NOMO-1 (cell line): ENCODE measurements around the gene SYNGR2.

Experiments
- DNase-seq, 2 experiments: peaks; one replicate each; lab custom pipeline; 2025; ENCODE audit not compliant: unreplicated experiment in 2 of 2; lab: John Stamatoyannopoulos, UW

Gene SYNGR2

GRCh38 chr17:78168242-78168902 lies at the start of gene SYNGR2:
SYNGR2 (plus strand) TSS chr17:78168581; CDS start chr17:78168617, 36 bp downstream.
- peak; percentile 79 to 92 for DNase-seq

GRCh38 chr17:78118801-78119241 lies 49.6 kb upstream of the SYNGR2 start:
- no peak for DNase-seq

GRCh38 chr17:78120537-78120936 lies 47.8 kb upstream of the SYNGR2 start:
- no peak for DNase-seq

- DNase-seq: no peak
These were observed 47.2 kb upstream of the SYNGR2 start for GRCh38 chr17:78120971-78121800.

GRCh38 chr17:78121801-78122215 lies 46.6 kb upstream of the SYNGR2 start:
- no peak for DNase-seq

GRCh38 chr17:78122216-78122930 lies 46.0 kb upstream of the SYNGR2 start:
- no peak for DNase-seq

GRCh38 chr17:78122931-78123249 lies 45.5 kb upstream of the SYNGR2 start:
- no peak for DNase-seq

GRCh38 chr17:78123258-78123929 lies 45.0 kb upstream of the SYNGR2 start:
- DNase-seq: no peak

- peak; percentile 87 to 90 for DNase-seq
These were observed 44.1 kb upstream of the SYNGR2 start for GRCh38 chr17:78124081-78124835.

GRCh38 chr17:78124836-78125137 lies 43.6 kb upstream of the SYNGR2 start:
- DNase-seq: no peak

GRCh38 chr17:78125138-78125913 lies 43.1 kb upstream of the SYNGR2 start:
- DNase-seq: no peak

GRCh38 chr17:78125976-78126894 lies 42.1 kb upstream of the SYNGR2 start:
- no peak for DNase-seq

GRCh38 chr17:78126895-78127238 lies 41.5 kb upstream of the SYNGR2 start:
- no peak for DNase-seq

- peak; percentile 78 to 93 for DNase-seq
These were observed 41.0 kb upstream of the SYNGR2 start for GRCh38 chr17:78127239-78127887.

- DNase-seq: no peak
These were observed 40.4 kb upstream of the SYNGR2 start for GRCh38 chr17:78127888-78128550.

GRCh38 chr17:78128551-78129350 lies 39.6 kb upstream of the SYNGR2 start, which contains the start of gene TMC6:
TMC6 (minus strand) TSS chr17:78128755; CDS start chr17:78126832, 1,923 bp downstream.
- DNase-seq: peak; percentile 54 to 82
